Adipose tissue (tissue), 3 donors: Measurements from ENCODE around the gene HACD2. TPM values are rescaled to one million over a fixed set of nuclear protein-coding genes. Genes with fewer than 3 reads are reported as not detected.

ENCODE experiments used
- H3K27ac ChIP-seq: one replicate; pipeline ENCODE4 v1.5.1; 2013; ENCODE audit warnings: low read depth, low read length
- WGBS, 3 donors: extraction: QIAGEN DNeasy Blood & Tissue Kit; methylation state at CpG; one replicate each; pipeline ENCODE4 v1.1.7; 2013; 5-methylcytosine and 5-hydroxymethylcytosine counted together
- polyA plus RNA-seq, 3 donors: library from polyadenylated mRNA; stranded (reverse); fragments of 200-250 nt; gene quantifications; one replicate each; pipeline ENCODE4 v1.2.3, GENCODE V29; 2013
- donor health status: healthy with polysubstance abuse.
- donor health status: Bipolar disorder and iron deficiency.
- donor health status: healthy.

HACD2 gene
- polyA plus RNA-seq, 3 donors, result 11.7 to 44.8 (median 12.8) TPM

- WGBS, 3 donors, result 59 to 67% (median 65%) methylated on average over 6 of the region's 6 CpGs
- H3K27ac ChIP-seq, result no peak overlapping the region
These were observed 140.8 kb downstream of the HACD2 start for GRCh38 chr3:123444023-123444422.

- WGBS, 3 donors, result 81 to 87% (median 86%) methylated on average over 6 to 7 of the region's 7 CpGs
- H3K27ac ChIP-seq, result no peak overlapping the region
These were observed 141.9 kb downstream of the HACD2 start for GRCh38 chr3:123442908-123443307.

- 90 to 96% (median 92%) methylated on average over 9 of the region's 9 CpGs for WGBS, 3 donors
- no peak overlapping the region for H3K27ac ChIP-seq
These were observed 142.7 kb downstream of the HACD2 start for GRCh38 chr3:123442125-123442524.

Other genes with a start within 250 kb of the HACD2 start
- 10 to 100 TPM in 1 of 3 donors, 1 to 10 TPM in 2; 6.0 to 76.1 (median 8.0) TPM for gene ADCY5, start 136.0 kb downstream of the HACD2 start, polyA plus RNA-seq